ENCODE data around the gene AGBL3. TPM values are rescaled to one million over a fixed set of nuclear protein-coding genes. Genes with fewer than 3 reads are reported as not detected.

The AGBL3 gene
- total and polyA plus RNA-seq, 9 of the 15 experiments (the other 6 are each of a cell fraction or from before 2014, with no cell fraction given): 0.54 to 2.9 (median 1.7) TPM

DNA sequence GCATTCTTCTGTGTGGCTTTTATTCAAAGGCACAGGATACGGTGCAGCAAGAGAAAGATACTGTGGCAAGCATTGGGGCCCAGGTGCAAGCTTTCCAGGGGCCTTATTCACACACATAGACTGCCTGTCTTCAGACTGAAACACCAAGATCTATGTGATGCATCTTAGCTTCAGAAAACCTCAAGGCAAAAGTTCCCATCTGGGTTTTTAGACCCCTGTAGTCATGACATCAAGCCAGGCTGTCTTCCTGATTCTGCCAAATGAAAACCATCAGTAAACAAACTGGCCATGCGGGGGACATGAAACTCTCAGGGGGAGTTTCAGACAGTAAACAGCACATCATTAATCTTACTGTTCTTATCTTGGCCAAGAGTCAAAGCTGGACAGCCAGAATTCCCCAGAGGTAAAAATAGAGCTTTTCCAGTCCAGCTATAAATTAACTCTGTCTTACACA is 9.8 kb downstream of the AGBL3 start:
- no peak overlapping the region for H3K9ac ChIP-seq (ENCODE audit: insufficient read depth in 1 of 2, low read depth in 2 of 2, low read length in 2 of 2)
- CTCF ChIA-PET (ENCODE audit: low intra/inter-chr PET ratio): no interaction called here

More for the DNA sequence above, 9.8 kb downstream of the AGBL3 start:
- peaks cover 5% of the 10 kb centered on the region; the same call in 2 of the 3 replicates for H3K36me3 ChIP-seq (ENCODE audit: control insufficient read depth, insufficient read depth, low read length)
- no peak overlapping the region for H3K4me2 ChIP-seq (ENCODE audit: insufficient read depth, low read length)
- no peaks in the 10 kb centered on the region for H3K79me2 ChIP-seq (ENCODE audit: control insufficient read depth, insufficient read depth, low read length)
- H3K9me3 ChIP-seq (replicated peaks; ENCODE audit: control insufficient read depth, insufficient read depth, low read depth, low read length): no peaks in the 10 kb centered on the region
- DNase-seq (ENCODE audit: extremely low read depth in 1 of 4, low spot score in 3 of 4) (no peak), ATAC-seq (no peak), FAIRE-seq (no peak)
- no peaks in the 10 kb centered on the region for H3K9me1 ChIP-seq (ENCODE audit: control insufficient read depth, insufficient read depth, low read length)
- intact Hi-C loops (cut with micrococcal nuclease): no loop called here
- TF ChIP-seq TCFL5 (CRISPR knock-in tag; conservative IDR thresholded peaks at IDR 0.05) (no peak), FOXA3 (CRISPR knock-in tag; conservative IDR thresholded peaks at IDR 0.05 in 1 of 2, IDR thresholded peaks at IDR 0.05 in 1 of 2) (0 out of 4 replicates have a peak, but pooled peaks of 1 of the 2 experiments have one; percentile 40), PBX2 (CRISPR knock-in tag; IDR thresholded peaks at IDR 0.05; ENCODE audit: low read depth) (no peak), PBX2 (tag; conservative IDR thresholded peaks at IDR 0.05; ENCODE audit: low read depth) (peak; percentile 92), VEZF1 (CRISPR knock-in tag; IDR thresholded peaks at IDR 0.05) (peak; percentile 33; the same call in 1 of the 2 replicates), MEIS2 (IDR thresholded peaks at IDR 0.05; ENCODE audit: partially characterized antibody) (peak; percentile 85)
- TF ChIP-seq, protein P1, sequence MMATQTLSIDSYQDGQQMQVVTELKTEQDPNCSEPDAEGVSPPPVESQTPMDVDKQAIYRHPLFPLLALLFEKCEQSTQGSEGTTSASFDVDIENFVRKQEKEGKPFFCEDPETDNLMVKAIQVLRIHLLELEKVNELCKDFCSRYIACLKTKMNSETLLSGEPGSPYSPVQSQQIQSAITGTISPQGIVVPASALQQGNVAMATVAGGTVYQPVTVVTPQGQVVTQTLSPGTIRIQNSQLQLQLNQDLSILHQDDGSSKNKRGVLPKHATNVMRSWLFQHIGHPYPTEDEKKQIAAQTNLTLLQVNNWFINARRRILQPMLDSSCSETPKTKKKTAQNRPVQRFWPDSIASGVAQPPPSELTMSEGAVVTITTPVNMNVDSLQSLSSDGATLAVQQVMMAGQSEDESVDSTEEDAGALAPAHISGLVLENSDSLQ (IDR thresholded peaks at IDR 0.05): peak; percentile 29; the same call in 1 of the 2 replicates
- no peak overlapping the region for H3K27ac ChIP-seq (ENCODE audit: extremely low read depth, low read depth, low read length)
- H3K4me1 ChIP-seq (replicated peaks in 1 of 2; ENCODE audit: control insufficient read depth in 2 of 2, insufficient read depth in 2 of 2, low read length in 2 of 2): peaks cover 0 to 12% of the 10 kb centered on the region in 2 experiments; a peak in 2 of 5 replicates
- POLR2A ChIA-PET: interaction anchor here (1.2 kb wide), 1 partner anchor 8 kb away, joined by 4 read pairs; no protein-coding TSS in a partner anchor
- BruUV-seq (replicated peaks): no TSS peak
- WGBS (ENCODE audit: insufficient coverage, low coverage, missing lambda C conversion rate): 27% methylated on average over 2 of the region's 2 CpGs
- H4K20me1 ChIP-seq (replicated peaks; ENCODE audit: control insufficient read depth, insufficient read depth, low read length): no peaks in the 10 kb centered on the region
- H2AFZ ChIP-seq (ENCODE audit: low read depth, low read length): no peak overlapping the region
- no peaks in the 10 kb centered on the region; a peak in 1 of 5 replicates for H3K27me3 ChIP-seq (ENCODE audit: control insufficient read depth in 2 of 2, insufficient read depth in 2 of 2, low read length in 2 of 2)
- in situ Hi-C loops (cut with MboI): no loop called here
- no peak overlapping the region for H3K4me3 ChIP-seq
